Kidney (tissue), 14 donors: Measurements from ENCODE around the gene PDZD2. TPM values are rescaled to one million over a fixed set of nuclear protein-coding genes. Genes with fewer than 3 reads are reported as not detected.

Experiments used
- DNase-seq, 5 donors: peaks; one replicate each; pipeline ENCODE4 v3.0.0-alpha.2; 2013 to 2020
- FAIRE-seq: peaks from 2 replicates; lab custom pipeline; 2012; peaks lifted over from hg19 to GRCh38; lab: Jason Lieb, UNC
- H3K27ac ChIP-seq, 2 donors: one replicate each; pipeline ENCODE4 v1.7.0; 2013; ENCODE audit warnings: low read depth in 2 of 2, low read length in 2 of 2, inconsistent platforms in 1 of 2
- H3K27me3 ChIP-seq: one replicate; pipeline ENCODE4 v1.7.1; 2013; ENCODE audit warnings: low read length, inconsistent platforms; ENCODE audit not compliant: control insufficient read depth, insufficient read depth
- H3K36me3 ChIP-seq, 3 donors: one replicate each; pipeline versions ENCODE4 v1.7.0 to v1.7.1; 2013; ENCODE audit warnings: low read length in 3 of 3, control low read depth in 1 of 3, inconsistent platforms in 1 of 3; ENCODE audit not compliant: insufficient read depth in 3 of 3, control insufficient read depth in 2 of 3
- H3K4me1 ChIP-seq, 3 donors: one replicate each; pipeline versions ENCODE4 v1.7.0 to v1.7.1; 2013; ENCODE audit warnings: low read length in 3 of 3, inconsistent platforms in 1 of 3, low read depth in 1 of 3; ENCODE audit not compliant: control insufficient read depth in 2 of 3, insufficient read depth in 2 of 3
- H3K4me3 ChIP-seq, 3 donors: one replicate each; pipeline versions ENCODE4 v1.7.0 to v1.8.1; 2013; ENCODE audit warnings: low read length in 3 of 3, control low read depth in 1 of 3, inconsistent platforms in 1 of 3
- H3K9ac ChIP-seq, 3 donors: one replicate each; pipeline versions ENCODE4 v1.7.0 to v1.7.1; 2013; ENCODE audit warnings: low read length in 3 of 3, control low read depth in 1 of 3, inconsistent platforms in 1 of 3
- H3K9me3 ChIP-seq, 3 donors: one replicate each; pipeline versions ENCODE4 v1.7.0 to v1.7.1; 2013; ENCODE audit warnings: low read length in 3 of 3, control low read depth in 1 of 3, inconsistent platforms in 1 of 3; ENCODE audit not compliant: control insufficient read depth in 2 of 3, insufficient read depth in 1 of 3
- CTCF ChIP-seq: IDR thresholded peaks from 3 replicates; pipeline ENCODE4 v1.5.1; 2012; ENCODE audit warnings: mild to moderate bottlenecking, moderate library complexity, borderline replicate concordance; ENCODE audit not compliant: insufficient read depth; ENCODE audit errors: extremely low read depth
- intact Hi-C: fragments of 100-400 bp; cut with DNase I; formaldehyde crosslinking; loops from one replicate; pipeline ENCODE4 v1.11.1; 2022
- polyA plus RNA-seq: library from polyadenylated mRNA; stranded (reverse); fragments of 350-450 nt; fragmentation: Illumina TruSeq; extraction: RNeasy Lipid Tissue Mini Kit (QIAGEN cat#74804); gene quantifications from one replicate; pipeline ENCODE4 v1.2.3, GENCODE V29; 2014; ENCODE audit warnings: low read depth, low replicate concordance; ENCODE audit not compliant: insufficient read depth
- total RNA-seq: library from RNA; stranded (reverse); fragmentation: NEBNext Ultra II Directional; extraction: Animal tissue kit (Norgen Biotek cat#: 25700); gene quantifications from one replicate; pipeline ENCODE4 v1.2.1, GENCODE V29; 2021
- donor health status: control.
- donor health status: control.
- donor health status: control.
- donor health status: control.
- donor health status: control.
- donor health status: DM: yes; HTN: yes; CAD: no.
- donor health status: Normal renal cell carcinoma (clear cell type).

The PDZD2 gene
- total and polyA plus RNA-seq, 2 donors from 2014 or later: 6.2 to 14.8 TPM

DNA sequence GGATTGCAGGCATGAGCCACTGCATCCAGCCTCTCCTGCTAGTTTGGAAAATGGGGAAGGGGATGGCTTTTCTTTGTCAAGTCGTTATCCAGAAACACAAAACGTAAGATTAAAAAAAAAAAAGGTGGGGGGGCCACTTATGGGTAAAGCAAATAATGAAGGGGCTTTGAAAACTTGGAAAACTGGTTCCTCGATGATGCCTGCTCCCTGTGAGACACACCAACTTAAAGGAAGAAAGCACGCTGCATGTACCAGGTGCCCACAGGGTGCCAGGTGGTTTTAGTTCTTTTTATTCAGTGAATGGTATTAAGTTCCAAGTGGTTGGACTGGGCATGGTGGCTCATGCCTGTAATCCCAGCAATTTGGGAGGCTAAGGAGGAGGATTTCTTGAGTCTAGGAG is 365.1 kb downstream of the PDZD2 start:
- TF ChIP-seq CTCF: no peak
- Histone ChIP-seq H3K4me1 (peaks cover 3 to 4% (median 3%) of the 10 kb centered on the region in 3 donors), H3K27ac (no peak overlapping the region), H3K27me3 (no peaks in the 10 kb centered on the region), H3K9me3 (no peaks in the 10 kb centered on the region), H3K9ac (no peak overlapping the region), H3K36me3 (peaks cover 0 to 6% (median 3%) of the 10 kb centered on the region in 3 donors), H3K4me3 (no peak overlapping the region)
- FAIRE-seq (no peak), DNase-seq (no peak)
- intact Hi-C loops: no loop called here

DNA sequence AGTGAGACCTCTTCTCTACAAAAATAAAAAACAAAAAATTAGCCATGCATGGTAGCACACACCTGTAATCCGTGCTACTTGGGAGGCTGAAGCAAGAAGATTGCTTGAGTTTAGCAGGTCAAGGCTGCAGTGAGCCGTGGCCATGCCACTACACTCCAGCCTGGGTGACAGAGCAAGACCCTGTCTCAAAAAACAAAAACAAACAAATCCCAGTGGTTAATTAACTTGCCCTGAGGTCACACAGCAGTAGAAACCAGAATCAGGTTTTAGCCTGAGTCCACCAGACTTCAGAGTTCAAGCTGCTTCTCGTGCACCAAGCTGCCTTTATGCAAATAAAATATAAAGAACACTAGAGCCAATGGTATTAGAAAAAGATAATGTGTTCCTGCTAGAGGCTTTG is 365.5 kb downstream of the PDZD2 start:
- H3K4me1 ChIP-seq: peaks cover 3 to 4% (median 3%) of the 10 kb centered on the region in 3 donors
- no peak for TF ChIP-seq CTCF
- H3K4me3 ChIP-seq: no peak overlapping the region
- no peaks in the 10 kb centered on the region for H3K9me3 ChIP-seq
- no peak overlapping the region for H3K9ac ChIP-seq
- DNase-seq: peak in 3 of 5 donors; percentile 62 to 70 (median 68)
- no peak overlapping the region for H3K27ac ChIP-seq
- peaks cover 0 to 6% (median 3%) of the 10 kb centered on the region in 3 donors for H3K36me3 ChIP-seq
- no peak for FAIRE-seq
- H3K27me3 ChIP-seq: no peaks in the 10 kb centered on the region
- intact Hi-C loops: no loop called here

GRCh38 chr5:32008746-32009145 is 369.8 kb downstream of the PDZD2 start:
- intact Hi-C loops: no loop called here
- no peak for TF ChIP-seq CTCF
- Histone ChIP-seq H3K4me3 (no peak overlapping the region), H3K4me1 (peaks cover 3 to 6% (median 4%) of the 10 kb centered on the region in 3 donors), H3K36me3 (peaks cover 0 to under 1% (median 0%) of the 10 kb centered on the region in 3 donors), H3K27ac (no peak overlapping the region), H3K27me3 (no peaks in the 10 kb centered on the region), H3K9me3 (no peaks in the 10 kb centered on the region), H3K9ac (no peak overlapping the region)
- FAIRE-seq (no peak), DNase-seq (no peak)

DNA sequence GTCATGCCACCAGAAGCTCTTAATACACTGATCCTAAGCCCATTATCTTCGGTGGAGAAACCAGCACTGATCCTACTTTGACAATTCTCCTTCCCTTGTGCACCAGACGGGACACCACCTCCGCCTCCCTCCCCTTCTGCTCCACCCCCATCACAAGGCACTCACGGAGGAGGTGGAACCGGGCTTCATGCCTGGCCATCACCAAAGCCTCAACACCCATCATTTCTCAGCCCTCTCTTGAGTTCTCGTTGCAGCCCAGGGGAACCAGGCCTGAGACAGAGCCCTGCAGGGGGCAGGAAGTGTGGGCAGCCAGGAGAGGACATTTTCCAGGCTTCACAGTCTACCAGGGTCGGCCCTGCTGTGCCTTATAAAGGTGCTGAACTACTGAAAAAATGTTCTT is 374.7 kb downstream of the PDZD2 start:
- no peak for DNase-seq

More for the DNA sequence above, 374.7 kb downstream of the PDZD2 start:
- H3K4me3 ChIP-seq: no peak overlapping the region
- H3K36me3 ChIP-seq: peaks cover 0 to 6% (median 0%) of the 10 kb centered on the region in 3 donors
- peaks cover 0 to 10% (median 3%) of the 10 kb centered on the region in 3 donors for H3K4me1 ChIP-seq
- no peak overlapping the region for H3K27ac ChIP-seq
- no peak for FAIRE-seq
- no peak for TF ChIP-seq CTCF
- intact Hi-C loops: no loop called here
- H3K9me3 ChIP-seq: no peaks in the 10 kb centered on the region
- H3K27me3 ChIP-seq: no peaks in the 10 kb centered on the region
- no peak overlapping the region for H3K9ac ChIP-seq
